Uterus (tissue), 2 donors: ENCODE results near the gene PCSK4.

Source experiments
- CTCF ChIP-seq, 4 experiments: fragments of 200-600 bp in 2 of 4; fragments of 450-650 bp in 2 of 4; sonication (generic) in 2 of 4; IDR thresholded peaks; one replicate each; pipeline ENCODE4 v1.5.1; 2016 to 2019; ENCODE audit warnings: antibody characterized with exemption in 4 of 4, mild to moderate bottlenecking in 2 of 4, moderate library complexity in 1 of 4
- POLR2A ChIP-seq, 2 donors: fragments of 450-650 bp; IDR thresholded peaks; one replicate each; pipeline ENCODE4 v1.6.1; 2016; ENCODE audit warnings: antibody characterized with exemption in 2 of 2, mild to moderate bottlenecking in 1 of 2, moderate library complexity in 1 of 2

- no peak for TF ChIP-seq CTCF (IDR thresholded peaks at IDR 0.05)
- TF ChIP-seq POLR2A (IDR thresholded peaks at IDR 0.05) = no peak
Measured at GRCh38 chr19:1457892-1458291, 32.3 kb downstream of the PCSK4 start.
